Measurements from ENCODE around the gene ZNF609.

- TF ChIP-seq, protein P1, sequence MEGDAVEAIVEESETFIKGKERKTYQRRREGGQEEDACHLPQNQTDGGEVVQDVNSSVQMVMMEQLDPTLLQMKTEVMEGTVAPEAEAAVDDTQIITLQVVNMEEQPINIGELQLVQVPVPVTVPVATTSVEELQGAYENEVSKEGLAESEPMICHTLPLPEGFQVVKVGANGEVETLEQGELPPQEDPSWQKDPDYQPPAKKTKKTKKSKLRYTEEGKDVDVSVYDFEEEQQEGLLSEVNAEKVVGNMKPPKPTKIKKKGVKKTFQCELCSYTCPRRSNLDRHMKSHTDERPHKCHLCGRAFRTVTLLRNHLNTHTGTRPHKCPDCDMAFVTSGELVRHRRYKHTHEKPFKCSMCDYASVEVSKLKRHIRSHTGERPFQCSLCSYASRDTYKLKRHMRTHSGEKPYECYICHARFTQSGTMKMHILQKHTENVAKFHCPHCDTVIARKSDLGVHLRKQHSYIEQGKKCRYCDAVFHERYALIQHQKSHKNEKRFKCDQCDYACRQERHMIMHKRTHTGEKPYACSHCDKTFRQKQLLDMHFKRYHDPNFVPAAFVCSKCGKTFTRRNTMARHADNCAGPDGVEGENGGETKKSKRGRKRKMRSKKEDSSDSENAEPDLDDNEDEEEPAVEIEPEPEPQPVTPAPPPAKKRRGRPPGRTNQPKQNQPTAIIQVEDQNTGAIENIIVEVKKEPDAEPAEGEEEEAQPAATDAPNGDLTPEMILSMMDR (IDR thresholded peaks at IDR 0.05) = no peak
- no peak for TF ChIP-seq POLR2A (IDR thresholded peaks at IDR 0.05)
Measured at GRCh38 chr15:64523240-64523639, 62.9 kb downstream of the ZNF609 start.

Data from lower leg skin (tissue), 3 donors.